NCI-H2107 treated with DMSO at 0.1 percent for 48 hours (cell line): ENCODE measurements around the gene NFILZ.
A peak's percentile ranks its signal among the peaks of the same experiment; 100 is the strongest.

Source experiments
- DNase-seq: peaks from one replicate; lab custom pipeline; 2025; ENCODE audit not compliant: unreplicated experiment; lab: John Stamatoyannopoulos, UW

Gene NFILZ

GRCh38 chr19:8629996-8630683, at the start of gene NFILZ:
Gene NFILZ, plus strand, starts transcription at chr19:8630633. Its CDS starts 46,133 bp downstream, at chr19:8676766.
- no peak for DNase-seq

GRCh38 chr19:8580710-8581281, 49.6 kb upstream of the NFILZ start:
- peak; percentile 1 for DNase-seq

- DNase-seq: no peak
Measured at GRCh38 chr19:8584965-8585893, 45.2 kb upstream of the NFILZ start.

- DNase-seq: no peak
Measured at GRCh38 chr19:8585894-8586750, 44.3 kb upstream of the NFILZ start.

GRCh38 chr19:8589177-8589714, 41.2 kb upstream of the NFILZ start:
- DNase-seq: no peak

GRCh38 chr19:8592231-8593009, 38.0 kb upstream of the NFILZ start:
- no peak for DNase-seq

- DNase-seq: no peak
Measured at GRCh38 chr19:8593931-8594330, 36.5 kb upstream of the NFILZ start.

GRCh38 chr19:8595651-8596050, 34.8 kb upstream of the NFILZ start:
- no peak for DNase-seq

GRCh38 chr19:8596168-8596567, 34.3 kb upstream of the NFILZ start:
- DNase-seq: no peak

- DNase-seq: no peak
Measured at GRCh38 chr19:8600064-8600463, 30.4 kb upstream of the NFILZ start.

- no peak for DNase-seq
Measured at GRCh38 chr19:8600816-8601215, 29.6 kb upstream of the NFILZ start.

GRCh38 chr19:8601796-8602195, 28.6 kb upstream of the NFILZ start:
- no peak for DNase-seq

GRCh38 chr19:8605514-8605913, 24.9 kb upstream of the NFILZ start:
- DNase-seq: no peak

- DNase-seq: no peak
Measured at GRCh38 chr19:8607386-8607785, 23.0 kb upstream of the NFILZ start.

GRCh38 chr19:8608941-8609278, 21.5 kb upstream of the NFILZ start:
- DNase-seq: no peak

- no peak for DNase-seq
Measured at GRCh38 chr19:8609279-8610040, 21.0 kb upstream of the NFILZ start.

- DNase-seq: no peak
Measured at GRCh38 chr19:8610041-8610935, 20.1 kb upstream of the NFILZ start, which contains the start of gene ADAMTS10. Gene ADAMTS10, minus strand, starts transcription at chr19:8610715. Its CDS starts 5,005 bp downstream, at chr19:8605710.

GRCh38 chr19:8610936-8611300, 19.5 kb upstream of the NFILZ start:
- no peak for DNase-seq
